Transverse colon (tissue), 4 donors: ENCODE measurements around the gene SH2D7. TPM values are rescaled to one million over a fixed set of nuclear protein-coding genes. Genes with fewer than 3 reads are reported as not detected.

ENCODE experiments used
- DNase-seq: peaks from one replicate; pipeline ENCODE4 v3.0.0-alpha.2; 2019
- H3K27ac ChIP-seq, 4 donors: fragments of 200-600 bp; sonication (generic); 2 replicates each; pipeline ENCODE4 v1.5.1; 2016 to 2018; ENCODE audit warnings: inconsistent platforms in 4 of 4
- H3K27me3 ChIP-seq: fragments of 200-600 bp; sonication (generic); 2 replicates; pipeline ENCODE4 v1.5.1; 2017; ENCODE audit warnings: inconsistent platforms
- H3K36me3 ChIP-seq, 4 donors: fragments of 200-600 bp; sonication (generic); 2 replicates each; pipeline ENCODE4 v1.5.1; 2017 to 2019; ENCODE audit warnings: inconsistent platforms in 4 of 4
- H3K4me1 ChIP-seq, 4 donors: fragments of 200-600 bp; sonication (generic); 2 replicates each; pipeline ENCODE4 v1.5.1; 2017 to 2020; ENCODE audit warnings: inconsistent platforms in 4 of 4
- H3K4me3 ChIP-seq, 4 donors: fragments of 200-600 bp; sonication (generic); 1 replicate in 1 of 4; 2 replicates in 3 of 4; pipeline versions ENCODE4 v1.5.1 to v1.6.1; 2017 to 2019; ENCODE audit warnings: inconsistent platforms in 4 of 4
- H3K9me3 ChIP-seq, 2 donors: fragments of 200-600 bp; sonication (generic); 2 replicates each; pipeline ENCODE4 v1.5.1; 2017 to 2019; ENCODE audit warnings: inconsistent platforms in 2 of 2
- CTCF ChIP-seq, 5 experiments: fragments of 200-600 bp in 3 of 5; fragments of 450-650 bp in 2 of 5; sonication (generic) in 3 of 5; IDR thresholded peaks; 1 replicate in 2 of 5; 2 replicates in 3 of 5; pipeline ENCODE4 v1.5.1; 2016 to 2017; ENCODE audit warnings: antibody characterized with exemption in 5 of 5, inconsistent platforms in 3 of 5, mild to moderate bottlenecking in 2 of 5, moderate library complexity in 1 of 5
- EP300 ChIP-seq: sonication (generic); formaldehyde crosslinking; IDR thresholded peaks from one replicate; pipeline ENCODE4 v1.6.1; 2017; ENCODE audit warnings: antibody characterized with exemption, low read depth
- POLR2A ChIP-seq: fragments of 450-650 bp; IDR thresholded peaks from one replicate; pipeline ENCODE4 v1.6.1; 2016; ENCODE audit warnings: antibody characterized with exemption, mild to moderate bottlenecking, moderate library complexity
- POLR2AphosphoS5 ChIP-seq, 3 donors: sonication (generic); formaldehyde crosslinking; IDR thresholded peaks; one replicate each; pipeline ENCODE4 v1.6.1; 2016; ENCODE audit warnings: antibody characterized with exemption in 3 of 3
- WGBS, 2 donors: methylation state at CpG; one replicate each; pipeline ENCODE4 v1.1.5; 2018; ENCODE audit warnings: low coverage in 1 of 2; 5-methylcytosine and 5-hydroxymethylcytosine counted together
- in situ Hi-C, 4 donors: fragments of 200-750 bp; cut with MboI; loops; one replicate each; pipeline versions ENCODE4 v1.15.0 to v1.15.1; 2017; ENCODE audit warnings: low sequenced_read_pairs in 3 of 4, low pct_ligation_motif_present in 1 of 4, low pct_unique_long_range_greater_than_20kb in 1 of 4
- intact Hi-C: fragments of 100-400 bp; cut with DNase I; formaldehyde crosslinking; loops from one replicate; pipeline ENCODE4 v1.15.1; 2023; ENCODE audit warnings: low total_unique reads
- total RNA-seq, 4 donors: library from RNA; depleted of rRNA; stranded (reverse); fragments of >200 nt; gene quantifications; one replicate each; pipeline ENCODE4 v1.1.0, GENCODE V29; 2016

The SH2D7 gene
- total RNA-seq, 4 donors from 2014 or later: 6.0 to 9.7 (median 9.3) TPM; not detected in 1

GRCh38 chr15:78072080-78072892 lies 20.1 kb upstream of the SH2D7 start:
- in situ Hi-C loops (no loop called here), intact Hi-C loops (no loop called here)
- 17 to 20% methylated on average over 4 to 9 of the region's 9 CpGs for WGBS, 2 donors
- H3K27me3 ChIP-seq: no peaks in the 10 kb centered on the region
- peaks cover 54 to 94% (median 85%) of the 10 kb centered on the region in 4 donors for H3K4me1 ChIP-seq
- peak overlapping the region in 1 of 4 donors; percentile 16 for H3K4me3 ChIP-seq
- TF ChIP-seq POLR2A (peak; percentile 60), CTCF (IDR thresholded peaks at IDR 0.05) (no peak), POLR2AphosphoS5 (IDR thresholded peaks at IDR 0.05) (peak; percentile 74 to 77 (median 76)), EP300 (peak; percentile 82)
- H3K27ac ChIP-seq: peak overlapping the region; percentile 95 to 99 (median 98)
- peak; percentile 64 for DNase-seq
- H3K9me3 ChIP-seq: no peaks in the 10 kb centered on the region
- no peaks in the 10 kb centered on the region for H3K36me3 ChIP-seq

DNA sequence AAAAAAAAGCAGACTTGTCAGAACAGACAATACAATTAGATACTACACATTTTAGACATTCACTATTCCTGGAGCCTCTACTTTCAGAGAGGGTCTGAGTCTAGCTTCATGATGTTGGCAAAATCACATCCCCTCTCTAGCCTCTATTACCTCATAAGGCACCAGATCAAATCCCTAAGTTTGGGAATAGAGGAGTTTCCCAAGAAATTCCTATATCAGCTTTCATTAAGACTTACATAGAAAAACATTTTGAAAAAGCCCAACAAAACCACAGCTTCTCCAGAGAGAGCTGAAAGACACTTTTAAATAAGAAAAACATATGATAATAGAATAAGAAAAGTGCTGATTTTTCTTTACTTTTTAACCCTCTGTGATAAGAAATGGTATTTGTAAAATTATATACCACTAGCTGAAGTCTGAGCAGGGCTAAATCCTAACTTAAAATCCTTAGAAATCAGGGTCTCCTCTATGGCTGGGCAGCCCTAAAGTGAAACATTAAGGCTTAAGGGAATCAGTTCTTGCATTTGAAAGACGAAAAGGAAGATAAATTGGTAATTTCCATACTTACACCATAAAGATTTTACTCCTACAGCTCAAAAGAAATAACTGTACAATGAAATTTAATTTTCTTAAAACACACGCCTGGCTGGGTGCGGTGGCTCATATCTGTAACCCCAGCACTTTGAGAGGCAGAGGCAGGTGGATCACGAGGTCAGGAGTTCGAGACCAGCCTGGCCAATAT lies 19.1 kb upstream of the SH2D7 start:
- in situ Hi-C loops (no loop called here), intact Hi-C loops (no loop called here)
- 73 to 77% methylated on average over 5 of the region's 5 CpGs for WGBS, 2 donors
- Histone ChIP-seq H3K27me3 (no peaks in the 10 kb centered on the region), H3K4me1 (peaks cover 47 to 91% (median 76%) of the 10 kb centered on the region in 4 donors), H3K36me3 (no peaks in the 10 kb centered on the region), H3K27ac (peak overlapping the region; percentile 95 to 99 (median 98)), H3K9me3 (no peaks in the 10 kb centered on the region), H3K4me3 (peak overlapping the region in 1 of 4 donors; percentile 16)
- TF ChIP-seq CTCF (IDR thresholded peaks at IDR 0.05) (no peak), POLR2AphosphoS5 (IDR thresholded peaks at IDR 0.05) (no peak), POLR2A (no peak), EP300 (no peak)
- DNase-seq: no peak

GRCh38 chr15:78075490-78076230 lies 16.7 kb upstream of the SH2D7 start:
- TF ChIP-seq CTCF (IDR thresholded peaks at IDR 0.05) (no peak), POLR2AphosphoS5 (IDR thresholded peaks at IDR 0.05) (peak; percentile 42 to 65 (median 55)), POLR2A (peak; percentile 51)
- intact Hi-C loops (no loop called here), in situ Hi-C loops (no loop called here)
- peak; percentile 70 for DNase-seq
- Histone ChIP-seq H3K9me3 (no peaks in the 10 kb centered on the region), H3K36me3 (no peaks in the 10 kb centered on the region), H3K4me3 (peak overlapping the region; percentile 75 to 97 (median 94)), H3K4me1 (peaks cover 27 to 68% (median 51%) of the 10 kb centered on the region in 4 donors), H3K27ac (peak overlapping the region; percentile 95 to 99 (median 98)), H3K27me3 (no peaks in the 10 kb centered on the region)
- 17 to 44% methylated on average over 3 to 7 of the region's 7 CpGs for WGBS, 2 donors
